Measurements from ENCODE around the gene PTPRN2. TPM values are rescaled to one million over a fixed set of nuclear protein-coding genes. Genes with fewer than 3 reads are reported as not detected.

Gene PTPRN2
- total RNA-seq, 2 experiments from 2014 or later: 0.70 TPM; not detected in 1

- Histone ChIP-seq H3K4me1 (ENCODE audit: insufficient read depth, low read length, poor library complexity, severe bottlenecking) (no peaks in the 10 kb centered on the region), H3K9me2 (ENCODE audit: insufficient read depth, low read length) (no peaks in the 10 kb centered on the region), H4K20me1 (ENCODE audit: insufficient read depth, low read length) (no peaks in the 10 kb centered on the region), H2AFZ (ENCODE audit: low read length) (no peak overlapping the region), H3K36me3 (ENCODE audit: insufficient read depth, low read length) (no peaks in the 10 kb centered on the region), H3K9me3 (ENCODE audit: low read length) (0 out of 2 replicates have a peak, but pooled peaks cover 5% of the 10 kb centered on the region), H3K27ac (ENCODE audit: low read depth, low read length, poor library complexity, severe bottlenecking) (no peak overlapping the region), H3K4me3 (ENCODE audit: low read depth, low read length, poor library complexity, severe bottlenecking) (no peak overlapping the region), H3K79me2 (ENCODE audit: insufficient read depth, low read depth, low read length) (no peaks in the 10 kb centered on the region), H3K4me2 (ENCODE audit: low read length) (no peak overlapping the region)
- ChIA-PET CTCF (ENCODE audit: unreplicated experiment) (no interaction called here), POLR2A (no interaction called here)
- intact Hi-C loops (cut with micrococcal nuclease; ENCODE audit: unreplicated experiment): no loop called here
- DNase-seq (ENCODE audit: low spot score): no peak
- no TSS peak for BruUV-seq (replicated peaks)
- TF ChIP-seq CTCF (conservative IDR thresholded peaks at IDR 0.05; ENCODE audit: low read length) (no peak), EZH2phosphoT487 (IDR thresholded peaks at IDR 0.05; ENCODE audit: borderline replicate concordance, low read depth, low read length) (no peak)
Measured at GRCh38 chr7:158284617-158285382, 302.8 kb downstream of the PTPRN2 start.

- Histone ChIP-seq H3K36me3 (ENCODE audit: insufficient read depth, low read length) (no peaks in the 10 kb centered on the region), H4K20me1 (ENCODE audit: insufficient read depth, low read length) (no peaks in the 10 kb centered on the region), H3K4me2 (ENCODE audit: low read length) (no peak overlapping the region), H3K4me3 (ENCODE audit: low read depth, low read length, poor library complexity, severe bottlenecking) (no peak overlapping the region), H3K4me1 (ENCODE audit: insufficient read depth, low read length, poor library complexity, severe bottlenecking) (no peaks in the 10 kb centered on the region), H3K27ac (ENCODE audit: low read depth, low read length, poor library complexity, severe bottlenecking) (no peak overlapping the region), H3K9me2 (ENCODE audit: insufficient read depth, low read length) (no peaks in the 10 kb centered on the region), H3K9me3 (ENCODE audit: low read length) (0 out of 2 replicates have a peak, but pooled peaks cover 5% of the 10 kb centered on the region), H3K79me2 (ENCODE audit: insufficient read depth, low read depth, low read length) (no peaks in the 10 kb centered on the region), H2AFZ (ENCODE audit: low read length) (no peak overlapping the region)
- no peak for TF ChIP-seq CTCF (conservative IDR thresholded peaks at IDR 0.05; ENCODE audit: low read length)
- no peak for TF ChIP-seq EZH2phosphoT487 (IDR thresholded peaks at IDR 0.05; ENCODE audit: borderline replicate concordance, low read depth, low read length)
- BruUV-seq (replicated peaks): no TSS peak
- ChIA-PET CTCF (ENCODE audit: unreplicated experiment) (no interaction called here), POLR2A (no interaction called here)
- DNase-seq (ENCODE audit: low spot score): no peak
- intact Hi-C loops (cut with micrococcal nuclease; ENCODE audit: unreplicated experiment): no loop called here
Measured at GRCh38 chr7:158284121-158284520, 303.5 kb downstream of the PTPRN2 start.

All from OCI-LY7 (cell line).